ENCODE data around the gene DGUOK. TPM values are rescaled to one million over a fixed set of nuclear protein-coding genes. Genes with fewer than 3 reads are reported as not detected.

Gene DGUOK
- total and polyA plus RNA-seq, 2 experiments from 2014 or later: 68.0 to 116 TPM

DNA sequence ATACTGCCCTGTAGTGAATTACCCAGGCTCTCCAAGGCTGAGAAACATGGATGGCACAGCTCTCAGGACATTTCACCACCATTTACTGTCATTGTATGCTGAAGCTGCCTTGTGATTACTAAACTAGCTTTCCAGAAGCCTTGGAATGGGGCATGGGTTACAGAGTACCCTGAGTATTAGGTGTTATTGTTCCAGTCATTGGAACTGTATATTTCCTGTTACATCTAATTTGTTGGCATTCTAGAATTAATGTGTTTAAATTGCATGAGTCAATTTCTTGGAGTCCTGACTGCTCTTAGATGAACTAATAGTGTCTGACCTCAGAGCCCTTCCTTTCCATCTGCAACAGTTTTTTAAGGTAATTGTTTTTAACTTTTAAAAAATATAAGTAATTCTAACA lies 9.0 kb downstream of the DGUOK start:
- no peaks in the 10 kb centered on the region for H3K9me2 ChIP-seq (replicated peaks; ENCODE audit: insufficient read depth)
- no peak for DNase-seq (ENCODE audit: low spot score)
- H3K4me3 ChIP-seq: no peak overlapping the region
- H4K20me1 ChIP-seq (ENCODE audit: insufficient read depth, poor library complexity, severe bottlenecking): peaks cover 79% of the 10 kb centered on the region
- H3K4me2 ChIP-seq: no peak overlapping the region
- TF ChIP-seq EZH2 (IDR thresholded peaks at IDR 0.05; ENCODE audit: borderline replicate concordance): no peak
- TF ChIP-seq, protein P1, sequence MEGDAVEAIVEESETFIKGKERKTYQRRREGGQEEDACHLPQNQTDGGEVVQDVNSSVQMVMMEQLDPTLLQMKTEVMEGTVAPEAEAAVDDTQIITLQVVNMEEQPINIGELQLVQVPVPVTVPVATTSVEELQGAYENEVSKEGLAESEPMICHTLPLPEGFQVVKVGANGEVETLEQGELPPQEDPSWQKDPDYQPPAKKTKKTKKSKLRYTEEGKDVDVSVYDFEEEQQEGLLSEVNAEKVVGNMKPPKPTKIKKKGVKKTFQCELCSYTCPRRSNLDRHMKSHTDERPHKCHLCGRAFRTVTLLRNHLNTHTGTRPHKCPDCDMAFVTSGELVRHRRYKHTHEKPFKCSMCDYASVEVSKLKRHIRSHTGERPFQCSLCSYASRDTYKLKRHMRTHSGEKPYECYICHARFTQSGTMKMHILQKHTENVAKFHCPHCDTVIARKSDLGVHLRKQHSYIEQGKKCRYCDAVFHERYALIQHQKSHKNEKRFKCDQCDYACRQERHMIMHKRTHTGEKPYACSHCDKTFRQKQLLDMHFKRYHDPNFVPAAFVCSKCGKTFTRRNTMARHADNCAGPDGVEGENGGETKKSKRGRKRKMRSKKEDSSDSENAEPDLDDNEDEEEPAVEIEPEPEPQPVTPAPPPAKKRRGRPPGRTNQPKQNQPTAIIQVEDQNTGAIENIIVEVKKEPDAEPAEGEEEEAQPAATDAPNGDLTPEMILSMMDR (IDR thresholded peaks at IDR 0.05; ENCODE audit: poor library complexity): no peak
- TF ChIP-seq EZH2phosphoT487 (IDR thresholded peaks at IDR 0.05; ENCODE audit: low read depth, severe bottlenecking, unreplicated experiment): no peak
- peaks cover 99% of the 10 kb centered on the region for H3K79me2 ChIP-seq
- no peaks in the 10 kb centered on the region for H3K9me3 ChIP-seq (ENCODE audit: low read depth)
- no peak overlapping the region for H3K27ac ChIP-seq
- H3K27me3 ChIP-seq: no peaks in the 10 kb centered on the region
- H3K4me1 ChIP-seq (ENCODE audit: insufficient read depth): peaks cover 3% of the 10 kb centered on the region
- H2AFZ ChIP-seq: no peak overlapping the region
- no peaks in the 10 kb centered on the region for H3K36me3 ChIP-seq (replicated peaks; ENCODE audit: insufficient read depth, low read depth)

DNA sequence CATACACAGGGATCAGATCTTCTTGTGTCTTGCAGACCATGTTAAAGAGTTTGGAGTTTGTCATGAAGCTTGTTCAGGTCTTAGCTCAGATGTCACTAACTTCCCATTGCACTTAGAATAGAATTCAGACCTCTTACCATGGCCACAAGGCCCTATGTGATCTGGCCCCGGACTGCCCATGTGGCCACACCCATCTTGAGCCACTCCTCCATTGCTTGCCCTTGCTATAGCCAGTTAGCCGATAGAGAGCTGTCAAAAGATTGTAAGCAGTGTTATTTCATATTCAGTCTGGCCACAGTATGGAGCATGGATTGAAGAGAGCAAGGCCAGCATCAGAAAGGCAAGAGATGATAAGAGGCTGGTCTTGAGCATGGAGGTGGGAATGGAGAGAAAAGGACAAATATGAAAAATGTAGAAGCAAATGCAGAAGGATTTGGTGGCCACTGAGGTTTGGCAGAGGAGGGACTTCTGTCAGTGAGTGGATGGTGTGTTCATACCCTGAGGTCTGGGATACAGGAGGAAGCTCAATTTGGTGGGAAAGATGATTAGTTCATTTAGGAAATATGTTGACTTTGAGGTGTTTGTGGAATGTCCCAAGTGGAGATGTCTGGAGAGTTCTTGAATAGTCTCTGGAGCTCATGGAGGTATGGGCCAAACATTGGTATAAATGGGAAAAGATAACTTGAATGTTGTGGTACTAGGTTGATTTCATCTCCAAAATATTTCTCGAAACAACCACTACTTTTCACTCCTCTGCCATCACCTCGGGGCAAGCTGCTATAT lies 10.6 kb downstream of the DGUOK start:
- Histone ChIP-seq H3K9me2 (replicated peaks; ENCODE audit: insufficient read depth) (no peaks in the 10 kb centered on the region), H3K4me3 (no peak overlapping the region), H3K36me3 (replicated peaks; ENCODE audit: insufficient read depth, low read depth) (no peaks in the 10 kb centered on the region), H3K9me3 (ENCODE audit: low read depth) (no peaks in the 10 kb centered on the region), H4K20me1 (ENCODE audit: insufficient read depth, poor library complexity, severe bottlenecking) (peaks cover 74% of the 10 kb centered on the region), H3K79me2 (peaks cover 100% of the 10 kb centered on the region), H3K4me2 (no peak overlapping the region), H3K27me3 (no peaks in the 10 kb centered on the region), H3K27ac (no peak overlapping the region), H2AFZ (no peak overlapping the region), H3K4me1 (ENCODE audit: insufficient read depth) (peaks cover 3% of the 10 kb centered on the region)
- no peak for DNase-seq (ENCODE audit: low spot score)
- 89% methylated on average over 4 of the region's 4 CpGs for WGBS (ENCODE audit: low lambda C conversion rate, missing lambda C conversion rate)
- TF ChIP-seq EZH2phosphoT487 (IDR thresholded peaks at IDR 0.05; ENCODE audit: low read depth, severe bottlenecking, unreplicated experiment): no peak
- no peak for TF ChIP-seq EZH2 (IDR thresholded peaks at IDR 0.05; ENCODE audit: borderline replicate concordance)
- TF ChIP-seq, protein P1 (IDR thresholded peaks at IDR 0.05; ENCODE audit: poor library complexity): no peak

DNA sequence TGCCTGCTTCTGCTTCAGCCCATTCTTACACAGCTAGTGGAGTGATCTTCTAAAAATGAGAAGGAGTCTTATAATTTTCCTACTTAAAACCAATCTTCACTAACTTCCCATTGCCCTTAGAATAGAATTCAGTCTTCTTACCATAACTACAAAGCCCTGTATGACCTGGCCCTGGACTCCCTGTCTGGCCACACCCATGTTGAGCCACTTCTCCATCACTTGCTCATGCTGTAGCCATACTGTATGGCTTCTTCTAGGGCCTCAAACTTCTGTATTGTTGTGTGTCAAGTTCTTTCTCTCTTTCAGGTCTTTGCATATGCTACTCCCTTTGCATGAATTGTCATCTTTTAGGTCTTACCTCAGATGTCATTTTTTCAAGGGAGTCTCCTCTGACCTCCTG lies 11.2 kb downstream of the DGUOK start:
- Histone ChIP-seq H3K79me2 (peaks cover 100% of the 10 kb centered on the region), H2AFZ (no peak overlapping the region), H3K4me2 (no peak overlapping the region), H3K9me3 (ENCODE audit: low read depth) (no peaks in the 10 kb centered on the region), H3K36me3 (replicated peaks; ENCODE audit: insufficient read depth, low read depth) (no peaks in the 10 kb centered on the region), H3K27me3 (no peaks in the 10 kb centered on the region), H3K27ac (no peak overlapping the region), H3K9me2 (replicated peaks; ENCODE audit: insufficient read depth) (no peaks in the 10 kb centered on the region), H4K20me1 (ENCODE audit: insufficient read depth, poor library complexity, severe bottlenecking) (peaks cover 74% of the 10 kb centered on the region), H3K4me1 (ENCODE audit: insufficient read depth) (peaks cover 3% of the 10 kb centered on the region), H3K4me3 (no peak overlapping the region)
- DNase-seq (ENCODE audit: low spot score): no peak
- TF ChIP-seq EZH2 (IDR thresholded peaks at IDR 0.05; ENCODE audit: borderline replicate concordance) (no peak), EZH2phosphoT487 (IDR thresholded peaks at IDR 0.05; ENCODE audit: low read depth, severe bottlenecking, unreplicated experiment) (no peak)
- TF ChIP-seq, protein P1 (IDR thresholded peaks at IDR 0.05; ENCODE audit: poor library complexity): no peak

Measured in hepatocyte (in vitro differentiated cells).